Measurements from ENCODE around the gene ZNF302.

DNA sequence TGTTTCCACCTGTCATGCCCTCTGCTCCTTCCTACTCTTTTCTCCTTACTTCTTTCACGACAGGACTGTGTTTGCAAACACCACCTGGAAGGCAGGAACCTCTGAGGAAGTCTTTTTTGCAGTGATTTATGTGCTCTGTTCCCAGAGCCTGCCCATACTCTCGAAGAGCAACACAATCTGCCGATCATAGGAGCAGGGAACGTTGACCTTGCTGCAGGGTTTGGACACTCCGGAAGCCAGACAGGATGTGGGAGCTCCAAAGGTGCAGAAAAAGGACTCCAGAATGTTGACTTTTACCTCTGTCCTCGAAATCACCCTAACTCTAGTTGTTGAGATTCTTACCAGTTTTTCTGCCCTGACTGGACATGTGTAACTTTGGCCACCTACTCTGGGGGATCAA lies 47.9 kb downstream of the ZNF302 start:
- TF ChIP-seq, protein P1, sequence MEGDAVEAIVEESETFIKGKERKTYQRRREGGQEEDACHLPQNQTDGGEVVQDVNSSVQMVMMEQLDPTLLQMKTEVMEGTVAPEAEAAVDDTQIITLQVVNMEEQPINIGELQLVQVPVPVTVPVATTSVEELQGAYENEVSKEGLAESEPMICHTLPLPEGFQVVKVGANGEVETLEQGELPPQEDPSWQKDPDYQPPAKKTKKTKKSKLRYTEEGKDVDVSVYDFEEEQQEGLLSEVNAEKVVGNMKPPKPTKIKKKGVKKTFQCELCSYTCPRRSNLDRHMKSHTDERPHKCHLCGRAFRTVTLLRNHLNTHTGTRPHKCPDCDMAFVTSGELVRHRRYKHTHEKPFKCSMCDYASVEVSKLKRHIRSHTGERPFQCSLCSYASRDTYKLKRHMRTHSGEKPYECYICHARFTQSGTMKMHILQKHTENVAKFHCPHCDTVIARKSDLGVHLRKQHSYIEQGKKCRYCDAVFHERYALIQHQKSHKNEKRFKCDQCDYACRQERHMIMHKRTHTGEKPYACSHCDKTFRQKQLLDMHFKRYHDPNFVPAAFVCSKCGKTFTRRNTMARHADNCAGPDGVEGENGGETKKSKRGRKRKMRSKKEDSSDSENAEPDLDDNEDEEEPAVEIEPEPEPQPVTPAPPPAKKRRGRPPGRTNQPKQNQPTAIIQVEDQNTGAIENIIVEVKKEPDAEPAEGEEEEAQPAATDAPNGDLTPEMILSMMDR (conservative IDR thresholded peaks at IDR 0.05): no peak
- TF ChIP-seq EZH2 (IDR thresholded peaks at IDR 0.05; ENCODE audit: low read depth): no peak
